HFF-Myc (cell line): ENCODE data around the gene TECTB.

ENCODE experiments used
- DNase-seq: peaks from one replicate; pipeline ENCODE4 v3.0.0-alpha.2; 2011; ENCODE audit warnings: low read depth; ENCODE audit errors: extremely low read depth
- H3K4me3 ChIP-seq: replicated peaks from 2 replicates; pipeline ENCODE4 v1.5.1; 2011; ENCODE audit warnings: low read depth, mild to moderate bottlenecking, control low read depth, low read length
- TF ChIP-seq, protein P1 (sequence below): IDR thresholded peaks from 2 replicates; pipeline ENCODE4 v1.5.1; 2012; ENCODE audit warnings: mild to moderate bottlenecking, low read depth, low read length, control low read depth; ENCODE audit errors: missing control alignments

Gene TECTB

DNA sequence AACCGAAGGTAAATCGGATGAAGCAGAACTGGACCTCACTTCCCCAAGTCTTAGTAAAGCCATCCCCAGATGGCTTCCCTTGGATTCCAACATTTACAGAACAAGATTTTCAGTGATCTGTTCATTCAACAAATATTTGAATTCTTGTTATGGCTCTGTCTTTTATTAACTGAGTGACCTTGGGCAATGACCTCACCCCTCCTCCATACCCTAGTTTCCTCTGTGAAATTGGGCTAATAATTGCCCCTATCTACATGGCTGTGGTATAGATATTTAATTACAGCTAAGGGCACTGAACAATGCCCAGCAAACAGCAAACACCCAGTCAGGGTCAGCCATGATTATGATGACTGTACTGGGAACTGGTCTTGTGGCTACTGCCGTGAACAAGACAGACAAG is 19.1 kb downstream of the TECTB start:
- no peak for DNase-seq
- no peak overlapping the region for H3K4me3 ChIP-seq
- TF ChIP-seq, protein P1, sequence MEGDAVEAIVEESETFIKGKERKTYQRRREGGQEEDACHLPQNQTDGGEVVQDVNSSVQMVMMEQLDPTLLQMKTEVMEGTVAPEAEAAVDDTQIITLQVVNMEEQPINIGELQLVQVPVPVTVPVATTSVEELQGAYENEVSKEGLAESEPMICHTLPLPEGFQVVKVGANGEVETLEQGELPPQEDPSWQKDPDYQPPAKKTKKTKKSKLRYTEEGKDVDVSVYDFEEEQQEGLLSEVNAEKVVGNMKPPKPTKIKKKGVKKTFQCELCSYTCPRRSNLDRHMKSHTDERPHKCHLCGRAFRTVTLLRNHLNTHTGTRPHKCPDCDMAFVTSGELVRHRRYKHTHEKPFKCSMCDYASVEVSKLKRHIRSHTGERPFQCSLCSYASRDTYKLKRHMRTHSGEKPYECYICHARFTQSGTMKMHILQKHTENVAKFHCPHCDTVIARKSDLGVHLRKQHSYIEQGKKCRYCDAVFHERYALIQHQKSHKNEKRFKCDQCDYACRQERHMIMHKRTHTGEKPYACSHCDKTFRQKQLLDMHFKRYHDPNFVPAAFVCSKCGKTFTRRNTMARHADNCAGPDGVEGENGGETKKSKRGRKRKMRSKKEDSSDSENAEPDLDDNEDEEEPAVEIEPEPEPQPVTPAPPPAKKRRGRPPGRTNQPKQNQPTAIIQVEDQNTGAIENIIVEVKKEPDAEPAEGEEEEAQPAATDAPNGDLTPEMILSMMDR = no peak

DNA sequence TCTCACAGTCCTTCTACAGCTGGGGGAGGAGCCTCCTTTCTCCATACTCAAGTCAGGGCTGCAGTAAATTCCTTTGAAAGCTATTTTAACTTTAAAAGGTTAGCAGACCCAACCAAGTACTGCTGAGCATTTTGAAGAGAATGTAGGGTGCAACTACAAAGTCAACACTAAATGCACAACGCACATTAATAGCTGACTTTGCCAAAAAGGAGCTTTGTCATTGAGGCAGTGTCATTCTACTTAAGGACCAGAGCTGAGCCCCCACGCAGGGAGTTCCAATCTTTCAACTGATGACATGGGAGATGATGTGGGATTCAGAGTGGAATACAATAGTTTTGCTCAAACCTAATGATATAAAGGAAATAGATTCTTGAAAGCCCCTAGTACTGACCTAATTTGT is 20.3 kb downstream of the TECTB start:
- DNase-seq = no peak
- H3K4me3 ChIP-seq = no peak overlapping the region
- TF ChIP-seq, protein P1 = no peak

DNA sequence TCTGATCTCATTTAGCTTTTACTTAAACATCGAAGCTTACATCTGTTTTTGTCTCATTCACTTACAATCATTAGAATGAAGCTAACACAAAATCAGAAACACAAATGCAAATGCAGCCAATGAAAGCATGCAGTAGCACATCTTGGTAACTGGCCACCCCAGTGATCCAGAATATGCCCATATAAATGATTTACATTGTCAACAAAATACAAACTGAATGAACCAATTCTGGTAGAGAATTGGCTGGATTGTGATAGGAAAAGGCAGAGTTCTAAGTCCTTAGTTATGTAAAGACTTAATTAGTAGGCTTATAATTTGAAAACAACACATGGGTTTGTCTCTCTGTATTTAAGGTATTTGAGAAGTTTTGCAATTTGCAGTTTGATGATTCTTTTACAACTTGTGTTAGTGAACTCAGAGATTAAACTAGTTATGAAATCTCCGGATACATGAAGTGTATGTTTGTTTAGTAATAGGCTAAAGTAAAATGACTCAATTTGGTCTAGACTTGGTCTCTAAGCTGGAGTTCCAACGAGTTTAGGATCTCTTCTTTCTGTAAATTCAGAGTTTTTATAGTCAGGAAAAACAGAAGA is 21.2 kb downstream of the TECTB start:
- H3K4me3 ChIP-seq = no peak overlapping the region
- DNase-seq = no peak
- TF ChIP-seq, protein P1 = no peak

DNA sequence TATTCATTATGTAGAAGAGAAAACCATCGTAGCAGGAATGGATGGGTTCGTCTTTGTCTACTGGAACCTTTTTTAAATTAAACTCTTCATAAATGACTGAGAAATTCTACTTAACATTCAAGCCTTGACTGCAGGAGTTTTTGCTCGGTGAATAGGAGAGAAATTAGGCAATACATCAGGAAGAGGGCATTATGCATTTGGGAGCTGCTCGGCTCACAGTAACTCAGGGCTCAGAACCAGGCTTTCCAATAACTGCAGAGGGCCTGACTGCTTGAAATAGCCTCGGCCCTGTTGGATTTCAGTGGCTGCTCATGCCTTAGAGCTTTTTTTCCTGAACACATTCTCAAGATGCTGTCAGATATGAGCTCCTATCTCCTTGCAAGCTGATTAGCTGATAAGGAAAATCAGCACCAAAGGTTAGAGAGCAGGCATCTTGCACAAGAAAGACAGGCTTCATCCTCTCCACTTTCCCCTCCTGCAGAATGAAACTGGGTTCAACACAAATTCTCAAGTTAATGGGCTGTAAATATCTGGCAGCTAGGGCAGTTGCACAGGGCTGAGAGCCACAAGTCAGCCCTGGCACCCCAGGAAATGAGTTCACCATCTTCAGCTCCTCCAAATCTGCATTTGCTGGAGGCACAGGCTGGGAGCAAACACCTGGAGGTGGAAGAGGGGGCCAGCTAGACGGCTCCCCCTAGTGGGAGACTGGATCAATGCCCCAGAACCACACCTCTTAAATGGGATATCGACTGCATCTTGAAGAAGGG is 24.3 kb downstream of the TECTB start:
- no peak overlapping the region for H3K4me3 ChIP-seq
- no peak for DNase-seq
- TF ChIP-seq, protein P1 = peak; percentile 83

DNA sequence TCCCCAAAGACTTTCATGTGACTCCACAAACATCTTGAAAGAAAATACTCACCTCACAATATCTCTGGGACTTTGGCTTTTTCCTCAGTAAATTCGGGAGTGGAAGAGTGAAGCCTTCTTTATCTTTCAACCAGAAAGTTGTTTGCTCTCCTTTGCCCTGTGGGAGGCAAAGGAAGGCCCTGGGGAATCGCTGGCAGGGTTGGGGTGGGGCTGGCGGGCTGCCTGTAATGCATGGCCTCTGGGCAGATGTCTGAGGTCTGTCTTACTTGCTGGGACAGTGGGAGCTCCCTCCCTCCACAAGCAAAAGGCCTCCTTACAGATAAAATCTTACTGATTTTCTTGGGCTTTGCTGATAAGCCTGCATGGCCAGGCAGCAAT is 24.9 kb downstream of the TECTB start:
- no peak overlapping the region for H3K4me3 ChIP-seq
- no peak for DNase-seq
- TF ChIP-seq, protein P1 = no peak

DNA sequence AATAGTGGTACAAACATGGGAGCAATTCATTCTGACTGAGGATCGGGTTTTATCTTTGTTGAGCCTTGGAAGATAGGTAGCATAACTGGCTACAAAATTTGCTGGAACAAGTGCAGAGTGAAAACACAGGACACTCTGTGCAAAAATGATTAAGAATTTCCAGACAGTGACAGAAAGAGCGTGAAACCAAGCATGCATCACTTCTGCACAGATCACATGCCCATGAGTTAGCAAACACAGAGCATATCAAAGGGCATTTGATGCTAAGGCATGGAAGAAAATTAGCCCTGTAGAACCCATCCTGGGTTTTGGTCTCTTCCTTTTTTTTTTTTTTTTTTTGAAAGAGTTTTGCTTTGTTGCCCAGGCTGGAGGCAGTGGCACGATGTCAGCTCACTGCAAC is 28.3 kb downstream of the TECTB start:
- no peak for DNase-seq
- H3K4me3 ChIP-seq = no peak overlapping the region
- TF ChIP-seq, protein P1 = no peak
